ENCODE data around the gene ERC2. TPM values are rescaled to one million over a fixed set of nuclear protein-coding genes. Genes with fewer than 3 reads are reported as not detected.
A peak's percentile ranks its signal among the peaks of the same experiment; 100 is the strongest.

Gene ERC2
- total and polyA plus RNA-seq, 2 donors (not counting 1 experiment from before 2014, with no cell fraction given), result 0.14 to 0.17 TPM

DNA sequence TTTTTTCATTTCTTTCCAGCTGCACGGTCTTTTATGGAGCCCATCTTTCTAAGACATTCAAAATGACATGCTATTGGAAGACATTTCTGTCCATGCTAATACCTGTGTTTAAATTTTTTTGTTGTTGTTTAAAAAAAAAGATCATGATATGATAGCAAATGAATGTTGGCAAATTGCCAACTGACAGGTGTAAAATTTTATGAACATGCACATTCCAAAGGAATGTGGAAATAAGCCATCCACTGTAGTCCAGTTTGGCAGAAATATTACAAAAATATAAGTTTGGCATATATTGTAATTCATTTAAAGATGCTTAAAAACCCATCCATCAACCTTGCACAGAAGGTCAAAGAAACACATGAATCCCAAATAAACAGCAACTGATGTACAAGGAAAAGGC lies 905.6 kb downstream of the ERC2 start:
- no peak overlapping the region for H3K9ac ChIP-seq (ENCODE audit: insufficient read depth, low read length)
- no peaks in the 10 kb centered on the region for H3K27me3 ChIP-seq (ENCODE audit: control insufficient read depth, insufficient read depth, low read length)
- no peak overlapping the region for H3K27ac ChIP-seq (ENCODE audit: insufficient read depth, low read length)
- no peak overlapping the region for H2AFZ ChIP-seq (ENCODE audit: low read length)
- H3K4me1 ChIP-seq (ENCODE audit: control insufficient read depth, extremely low read depth, insufficient read depth, low read length), result no peaks in the 10 kb centered on the region
- H3K4me3 ChIP-seq (replicated peaks in 1 of 4; ENCODE audit: control extremely low read depth in 1 of 4, insufficient read depth in 1 of 4, low read depth in 3 of 4, low read length in 4 of 4), result no peak overlapping the region
- no peaks in the 10 kb centered on the region for H3K79me2 ChIP-seq (ENCODE audit: control insufficient read depth, insufficient read depth, low read length)
- no peak overlapping the region for H3K4me2 ChIP-seq (ENCODE audit: extremely low read depth, insufficient read depth, low read length)
- no peak for DNase-seq (ENCODE audit: low read depth in 2 of 2)
- TF ChIP-seq, protein P1, sequence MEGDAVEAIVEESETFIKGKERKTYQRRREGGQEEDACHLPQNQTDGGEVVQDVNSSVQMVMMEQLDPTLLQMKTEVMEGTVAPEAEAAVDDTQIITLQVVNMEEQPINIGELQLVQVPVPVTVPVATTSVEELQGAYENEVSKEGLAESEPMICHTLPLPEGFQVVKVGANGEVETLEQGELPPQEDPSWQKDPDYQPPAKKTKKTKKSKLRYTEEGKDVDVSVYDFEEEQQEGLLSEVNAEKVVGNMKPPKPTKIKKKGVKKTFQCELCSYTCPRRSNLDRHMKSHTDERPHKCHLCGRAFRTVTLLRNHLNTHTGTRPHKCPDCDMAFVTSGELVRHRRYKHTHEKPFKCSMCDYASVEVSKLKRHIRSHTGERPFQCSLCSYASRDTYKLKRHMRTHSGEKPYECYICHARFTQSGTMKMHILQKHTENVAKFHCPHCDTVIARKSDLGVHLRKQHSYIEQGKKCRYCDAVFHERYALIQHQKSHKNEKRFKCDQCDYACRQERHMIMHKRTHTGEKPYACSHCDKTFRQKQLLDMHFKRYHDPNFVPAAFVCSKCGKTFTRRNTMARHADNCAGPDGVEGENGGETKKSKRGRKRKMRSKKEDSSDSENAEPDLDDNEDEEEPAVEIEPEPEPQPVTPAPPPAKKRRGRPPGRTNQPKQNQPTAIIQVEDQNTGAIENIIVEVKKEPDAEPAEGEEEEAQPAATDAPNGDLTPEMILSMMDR (conservative IDR thresholded peaks at IDR 0.05 in 1 of 2, IDR thresholded peaks at IDR 0.05 in 1 of 2; ENCODE audit: low read depth in 1 of 2, low read length in 2 of 2), result no peak
- no peak for TF ChIP-seq EZH2 (IDR thresholded peaks at IDR 0.05; ENCODE audit: low read length, missing control alignments)
- H3K9me3 ChIP-seq (ENCODE audit: control insufficient read depth, insufficient read depth, low read depth, low read length), result no peaks in the 10 kb centered on the region
- H4K20me1 ChIP-seq (ENCODE audit: control insufficient read depth, extremely low read depth, insufficient read depth, low read length), result no peaks in the 10 kb centered on the region
- no peaks in the 10 kb centered on the region for H3K36me3 ChIP-seq (ENCODE audit: control insufficient read depth, insufficient read depth, low read length)

DNA sequence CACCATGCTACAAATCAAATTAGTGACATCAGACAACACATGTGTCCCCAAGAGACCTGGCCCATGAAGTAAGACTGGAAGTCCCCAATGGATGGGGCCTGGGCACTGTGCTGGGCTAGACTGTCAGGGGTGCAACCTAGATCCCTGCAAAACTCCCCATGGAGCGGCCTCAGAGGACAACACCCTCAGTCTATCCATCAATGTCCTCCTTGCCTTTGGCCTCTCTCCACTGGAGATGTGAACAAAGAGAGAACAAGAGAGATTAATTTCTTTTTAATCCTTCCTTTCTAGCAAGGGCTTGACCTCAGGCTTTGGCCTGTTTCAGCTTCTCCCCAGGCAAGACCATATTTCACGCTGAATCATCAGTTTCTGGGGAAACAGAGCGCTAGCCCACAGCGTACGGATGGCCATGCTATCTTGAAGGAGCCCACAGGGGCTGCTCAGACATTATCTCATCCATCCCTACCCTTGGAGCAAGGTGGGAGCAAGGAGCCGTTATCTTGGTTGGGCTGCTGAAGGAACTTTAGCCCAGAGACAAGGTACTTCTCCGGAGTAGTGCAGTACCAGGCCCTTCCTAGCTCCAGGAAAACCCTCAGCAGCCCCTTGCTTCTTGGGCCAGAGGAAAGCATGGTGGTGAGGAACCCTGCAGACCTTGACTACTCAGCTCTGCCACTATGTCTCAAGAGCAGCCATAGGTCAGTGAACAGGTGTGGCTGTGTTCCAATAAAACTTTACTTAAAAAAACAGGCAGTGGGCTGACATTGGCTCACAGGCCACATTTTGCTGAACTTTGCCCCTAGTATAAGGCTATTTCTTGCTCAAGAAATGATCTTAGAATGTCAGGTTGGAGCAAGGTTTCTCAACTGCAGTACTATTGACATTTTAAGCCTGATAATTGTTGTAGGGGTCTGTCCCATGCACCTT lies 908.5 kb downstream of the ERC2 start:
- Histone ChIP-seq H3K9ac (ENCODE audit: insufficient read depth, low read length) (no peak overlapping the region), H3K9me3 (ENCODE audit: control insufficient read depth, insufficient read depth, low read depth, low read length) (no peaks in the 10 kb centered on the region), H2AFZ (ENCODE audit: low read length) (no peak overlapping the region), H3K4me2 (ENCODE audit: extremely low read depth, insufficient read depth, low read length) (no peak overlapping the region), H4K20me1 (ENCODE audit: control insufficient read depth, extremely low read depth, insufficient read depth, low read length) (no peaks in the 10 kb centered on the region), H3K36me3 (ENCODE audit: control insufficient read depth, insufficient read depth, low read length) (no peaks in the 10 kb centered on the region), H3K27ac (ENCODE audit: insufficient read depth, low read length) (no peak overlapping the region), H3K4me3 (replicated peaks in 1 of 4; ENCODE audit: control extremely low read depth in 1 of 4, insufficient read depth in 1 of 4, low read depth in 3 of 4, low read length in 4 of 4) (no peak overlapping the region), H3K4me1 (ENCODE audit: control insufficient read depth, extremely low read depth, insufficient read depth, low read length) (no peaks in the 10 kb centered on the region), H3K27me3 (ENCODE audit: control insufficient read depth, insufficient read depth, low read length) (no peaks in the 10 kb centered on the region), H3K79me2 (ENCODE audit: control insufficient read depth, insufficient read depth, low read length) (no peaks in the 10 kb centered on the region)
- TF ChIP-seq, protein P1 (conservative IDR thresholded peaks at IDR 0.05 in 1 of 2, IDR thresholded peaks at IDR 0.05 in 1 of 2; ENCODE audit: low read depth in 1 of 2, low read length in 2 of 2), result no peak
- no peak for TF ChIP-seq EZH2 (IDR thresholded peaks at IDR 0.05; ENCODE audit: low read length, missing control alignments)
- DNase-seq (ENCODE audit: low read depth in 2 of 2), result peak in 1 of 2 donors; percentile 47

DNA sequence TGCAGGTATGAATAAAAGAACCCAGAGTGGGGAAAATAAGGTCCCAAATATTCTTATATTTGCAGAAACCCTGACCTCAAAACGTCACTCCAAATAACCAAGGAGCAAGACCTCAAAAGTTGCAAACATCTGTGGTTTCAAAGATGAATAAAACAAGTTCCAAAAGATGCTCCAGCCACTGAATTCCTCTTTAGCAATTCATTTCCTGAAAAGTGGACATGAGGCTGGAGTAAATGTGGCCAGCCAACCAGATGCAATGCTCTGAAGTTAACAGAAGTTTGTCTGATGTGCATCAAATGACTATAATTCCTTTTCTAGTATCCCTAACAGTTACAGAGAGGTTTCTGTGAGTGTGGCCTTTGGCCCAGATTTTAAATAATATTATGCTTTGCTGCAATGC lies 910.0 kb downstream of the ERC2 start:
- H3K4me1 ChIP-seq (ENCODE audit: control insufficient read depth, extremely low read depth, insufficient read depth, low read length), result no peaks in the 10 kb centered on the region
- no peaks in the 10 kb centered on the region for H3K79me2 ChIP-seq (ENCODE audit: control insufficient read depth, insufficient read depth, low read length)
- TF ChIP-seq, protein P1 (conservative IDR thresholded peaks at IDR 0.05 in 1 of 2, IDR thresholded peaks at IDR 0.05 in 1 of 2; ENCODE audit: low read depth in 1 of 2, low read length in 2 of 2), result no peak
- no peak for TF ChIP-seq EZH2 (IDR thresholded peaks at IDR 0.05; ENCODE audit: low read length, missing control alignments)
- no peak overlapping the region for H3K27ac ChIP-seq (ENCODE audit: insufficient read depth, low read length)
- H3K36me3 ChIP-seq (ENCODE audit: control insufficient read depth, insufficient read depth, low read length), result no peaks in the 10 kb centered on the region
- H3K9me3 ChIP-seq (ENCODE audit: control insufficient read depth, insufficient read depth, low read depth, low read length), result no peaks in the 10 kb centered on the region
- H2AFZ ChIP-seq (ENCODE audit: low read length), result no peak overlapping the region
- H4K20me1 ChIP-seq (ENCODE audit: control insufficient read depth, extremely low read depth, insufficient read depth, low read length), result no peaks in the 10 kb centered on the region
- no peak overlapping the region for H3K9ac ChIP-seq (ENCODE audit: insufficient read depth, low read length)
- DNase-seq (ENCODE audit: low read depth in 2 of 2), result peak in 1 of 2 donors; percentile 72
- no peak overlapping the region for H3K4me2 ChIP-seq (ENCODE audit: extremely low read depth, insufficient read depth, low read length)
- H3K27me3 ChIP-seq (ENCODE audit: control insufficient read depth, insufficient read depth, low read length), result no peaks in the 10 kb centered on the region
- no peak overlapping the region for H3K4me3 ChIP-seq (replicated peaks in 1 of 4; ENCODE audit: control extremely low read depth in 1 of 4, insufficient read depth in 1 of 4, low read depth in 3 of 4, low read length in 4 of 4)

Data from fibroblast of lung (primary cell).